Neural progenitor cell (in vitro differentiated cells): ENCODE data around the gene ANXA6. TPM values are rescaled to one million over a fixed set of nuclear protein-coding genes. Genes with fewer than 3 reads are reported as not detected.

ENCODE experiments used
- DNase-seq: peaks from one replicate; pipeline ENCODE4 v3.0.0-alpha.2; 2016; ENCODE audit warnings: low spot score
- H2AFZ ChIP-seq: fragments of 200-600 bp; sonication (generic); replicated peaks from 2 replicates; pipeline ENCODE4 v1.6.1; 2016; ENCODE audit warnings: antibody characterized with exemption
- H3F3A ChIP-seq: fragments of 200-600 bp; sonication (generic); 2 replicates; pipeline ENCODE4 v1.6.1; 2016; ENCODE audit warnings: antibody characterized with exemption, low read depth
- H3K27ac ChIP-seq: fragments of 200-600 bp; sonication (generic); 2 replicates; pipeline ENCODE4 v1.5.1; 2016; ENCODE audit warnings: mild to moderate bottlenecking
- H3K27me3 ChIP-seq: fragments of 200-600 bp; sonication (generic); 2 replicates; pipeline ENCODE4 v1.6.1; 2016; ENCODE audit warnings: mild to moderate bottlenecking, moderate library complexity
- H3K36me3 ChIP-seq: fragments of 200-600 bp; sonication (generic); 2 replicates; pipeline ENCODE4 v1.5.1; 2016
- H3K4me1 ChIP-seq: fragments of 200-600 bp; sonication (generic); 2 replicates; pipeline ENCODE4 v1.6.1; 2016; ENCODE audit warnings: mixed run types
- H3K4me2 ChIP-seq: fragments of 200-600 bp; sonication (generic); 2 replicates; pipeline ENCODE4 v1.6.1; 2016
- H3K4me3 ChIP-seq: fragments of 200-600 bp; sonication (generic); 2 replicates; pipeline ENCODE4 v1.5.1; 2016
- H3K79me2 ChIP-seq: fragments of 200-600 bp; sonication (generic); 2 replicates; pipeline ENCODE4 v1.6.1; 2016; ENCODE audit warnings: low read depth
- H3K9ac ChIP-seq: fragments of 200-600 bp; sonication (generic); 2 replicates; pipeline ENCODE4 v1.6.1; 2016
- H3K9me3 ChIP-seq: fragments of 200-600 bp; sonication (generic); 2 replicates; pipeline ENCODE4 v1.5.1; 2016; ENCODE audit warnings: low read depth
- H4K20me1 ChIP-seq: fragments of 200-600 bp; sonication (generic); 2 replicates; pipeline ENCODE4 v1.6.1; 2016; ENCODE audit warnings: low read depth
- H3K27ac Mint-ChIP-seq: 3 replicates; pipeline ENCODE4 v1.8.0; 2021; ENCODE audit warnings: mixed read lengths
- H3K27me3 Mint-ChIP-seq: 2 replicates; pipeline ENCODE4 v1.8.0; 2022; ENCODE audit warnings: low read depth, mild to moderate bottlenecking, inconsistent platforms, moderate library complexity, mixed read lengths; ENCODE audit not compliant: insufficient read depth
- H3K36me3 Mint-ChIP-seq: 3 replicates; pipeline ENCODE4 v1.8.0; 2021; ENCODE audit warnings: mixed read lengths
- H3K4me1 Mint-ChIP-seq: 3 replicates; pipeline ENCODE4 v1.8.0; 2021; ENCODE audit warnings: mixed read lengths
- H3K4me3 Mint-ChIP-seq: 3 replicates; pipeline ENCODE4 v1.8.0; 2021; ENCODE audit warnings: mild to moderate bottlenecking, moderate library complexity, mixed read lengths
- H3K9me3 Mint-ChIP-seq: 3 replicates; pipeline ENCODE4 v1.8.0; 2020; ENCODE audit warnings: mixed read lengths
- CTCF ChIP-seq: fragments of 200-600 bp; sonication (generic); IDR thresholded peaks from 2 replicates; pipeline ENCODE4 v1.5.1; 2017; ENCODE audit warnings: antibody characterized with exemption, mild to moderate bottlenecking
- EZH2 ChIP-seq: fragments of 200-600 bp; sonication (generic); IDR thresholded peaks from 2 replicates; pipeline ENCODE4 v1.6.1; 2017; ENCODE audit warnings: antibody characterized with exemption, mild to moderate bottlenecking, moderate library complexity
- EZH2phosphoT487 ChIP-seq: fragments of 200-600 bp; sonication (generic); IDR thresholded peaks from 2 replicates; pipeline ENCODE4 v1.6.1; 2017; ENCODE audit warnings: antibody characterized with exemption
- total RNA-seq: library from RNA; depleted of rRNA; stranded (reverse); fragments of >200 nt; gene quantifications from 2 replicates; pipeline ENCODE4 v1.2.3, GENCODE V29; 2015; ENCODE audit warnings: low replicate concordance

Gene ANXA6
- total RNA-seq, 1 donor from 2014 or later: 97.6 TPM

GRCh38 chr5:151173711-151174611 lies 16.4 kb upstream of the ANXA6 start:
- no peak overlapping the region for H3K4me2 ChIP-seq
- no peaks in the 10 kb centered on the region for H3K36me3 Mint-ChIP-seq
- H3K4me3 Mint-ChIP-seq: no peak overlapping the region
- H3K36me3 ChIP-seq: no peaks in the 10 kb centered on the region
- no peaks in the 10 kb centered on the region for H4K20me1 ChIP-seq
- no peak for TF ChIP-seq EZH2
- TF ChIP-seq CTCF: no peak
- TF ChIP-seq EZH2phosphoT487: no peak
- no peaks in the 10 kb centered on the region for H3K79me2 ChIP-seq
- no peaks in the 10 kb centered on the region for H3K27me3 ChIP-seq
- H3K4me1 Mint-ChIP-seq: peaks cover under 1% of the 10 kb centered on the region
- peaks cover 4% of the 10 kb centered on the region for H3K27me3 Mint-ChIP-seq
- no peak for DNase-seq
- no peak overlapping the region for H2AFZ ChIP-seq
- H3F3A ChIP-seq: no peaks in the 10 kb centered on the region
- H3K4me1 ChIP-seq: no peaks in the 10 kb centered on the region
- H3K4me3 ChIP-seq: no peak overlapping the region
- H3K27ac ChIP-seq: no peak overlapping the region
- H3K9ac ChIP-seq: no peak overlapping the region
- H3K27ac Mint-ChIP-seq: no peak overlapping the region
- no peaks in the 10 kb centered on the region for H3K9me3 ChIP-seq
- H3K9me3 Mint-ChIP-seq: no peaks in the 10 kb centered on the region

GRCh38 chr5:151171529-151171928 lies 13.9 kb upstream of the ANXA6 start:
- no peak overlapping the region for H3K27ac Mint-ChIP-seq
- Histone ChIP-seq H3K27me3 (no peaks in the 10 kb centered on the region), H3K4me2 (no peak overlapping the region), H3K9me3 (no peaks in the 10 kb centered on the region), H3K36me3 (no peaks in the 10 kb centered on the region), H3K79me2 (no peaks in the 10 kb centered on the region), H3K27ac (no peak overlapping the region), H3K4me3 (no peak overlapping the region), H3K4me1 (no peaks in the 10 kb centered on the region), H2AFZ (no peak overlapping the region), H3F3A (no peaks in the 10 kb centered on the region), H3K9ac (no peak overlapping the region), H4K20me1 (no peaks in the 10 kb centered on the region)
- TF ChIP-seq EZH2phosphoT487 (no peak), EZH2 (no peak), CTCF (no peak)
- peaks cover 4% of the 10 kb centered on the region for H3K27me3 Mint-ChIP-seq
- no peaks in the 10 kb centered on the region for H3K36me3 Mint-ChIP-seq
- H3K9me3 Mint-ChIP-seq: no peaks in the 10 kb centered on the region
- H3K4me1 Mint-ChIP-seq: peaks cover 2% of the 10 kb centered on the region
- no peak overlapping the region for H3K4me3 Mint-ChIP-seq
- no peak for DNase-seq

GRCh38 chr5:151168602-151169344 lies 11.2 kb upstream of the ANXA6 start:
- DNase-seq: no peak
- no peak overlapping the region for H3K4me3 Mint-ChIP-seq
- no peak overlapping the region for H3K4me3 ChIP-seq

More at GRCh38 chr5:151168602-151169344, 11.2 kb upstream of the ANXA6 start:
- H3K27ac Mint-ChIP-seq: no peak overlapping the region
- H3K36me3 ChIP-seq: no peaks in the 10 kb centered on the region
- TF ChIP-seq CTCF (no peak), EZH2phosphoT487 (no peak), EZH2 (no peak)
- no peaks in the 10 kb centered on the region for H3K27me3 ChIP-seq
- no peak overlapping the region for H3K4me2 ChIP-seq
- H3K9ac ChIP-seq: no peak overlapping the region
- no peaks in the 10 kb centered on the region for H4K20me1 ChIP-seq
- no peak overlapping the region for H3K27ac ChIP-seq
- H3K4me1 Mint-ChIP-seq: peaks cover 10% of the 10 kb centered on the region
- no peaks in the 10 kb centered on the region for H3K36me3 Mint-ChIP-seq
- H3F3A ChIP-seq: no peaks in the 10 kb centered on the region
- H3K79me2 ChIP-seq: no peaks in the 10 kb centered on the region
- H3K27me3 Mint-ChIP-seq: peaks cover 2% of the 10 kb centered on the region
- no peaks in the 10 kb centered on the region for H3K4me1 ChIP-seq
- no peak overlapping the region for H2AFZ ChIP-seq
- H3K9me3 ChIP-seq: no peaks in the 10 kb centered on the region
- no peaks in the 10 kb centered on the region for H3K9me3 Mint-ChIP-seq
